HEK293T (cell line): ENCODE measurements around the gene GPR152.

Experiments
- ARNT ChIP-seq: fragments of 450-650 bp; IDR thresholded peaks from 2 replicates; pipeline ENCODE4 v1.6.1; 2017; ENCODE audit warnings: mild to moderate bottlenecking
- BHLHE40 ChIP-seq: fragments of 450-650 bp; IDR thresholded peaks from 2 replicates; pipeline ENCODE4 v1.6.1; 2016; ENCODE audit warnings: mild to moderate bottlenecking, moderate library complexity, borderline replicate concordance
- ELF4 ChIP-seq: fragments of 450-650 bp; IDR thresholded peaks from 2 replicates; pipeline ENCODE4 v1.6.1; 2017; ENCODE audit warnings: antibody characterized with exemption
- FOXK2 ChIP-seq: fragments of 450-650 bp; IDR thresholded peaks from 2 replicates; pipeline ENCODE4 v1.6.1; 2016; ENCODE audit warnings: mild to moderate bottlenecking
- FOXM1 ChIP-seq: fragments of 450-650 bp; IDR thresholded peaks from 2 replicates; pipeline ENCODE4 v1.6.1; 2017; ENCODE audit warnings: mild to moderate bottlenecking, borderline replicate concordance
- HDGF ChIP-seq: fragments of 450-650 bp; IDR thresholded peaks from 2 replicates; pipeline ENCODE4 v1.6.1; 2017; ENCODE audit warnings: antibody characterized with exemption, borderline replicate concordance
- LEF1 ChIP-seq: fragments of 450-650 bp; IDR thresholded peaks from 2 replicates; pipeline ENCODE4 v1.6.1; 2017; ENCODE audit warnings: mild to moderate bottlenecking, borderline replicate concordance
- NFRKB ChIP-seq: fragments of 450-650 bp; IDR thresholded peaks from 2 replicates; pipeline ENCODE4 v1.6.1; 2016; ENCODE audit warnings: mild to moderate bottlenecking, moderate library complexity
- PKNOX1 ChIP-seq: fragments of 450-650 bp; IDR thresholded peaks from 2 replicates; pipeline ENCODE4 v1.6.1; 2016
- SP1 ChIP-seq: fragments of 450-650 bp; IDR thresholded peaks from 2 replicates; pipeline ENCODE4 v1.6.1; 2017
- SUZ12 ChIP-seq: fragments of 450-650 bp; IDR thresholded peaks from 2 replicates; pipeline ENCODE4 v1.6.1; 2016; ENCODE audit warnings: mild to moderate bottlenecking
- TARDBP ChIP-seq: fragments of 450-650 bp; IDR thresholded peaks from 2 replicates; pipeline ENCODE4 v1.6.1; 2016
- ZNF384 ChIP-seq: fragments of 450-650 bp; IDR thresholded peaks from 2 replicates; pipeline ENCODE4 v1.6.1; 2016

- TF ChIP-seq NFRKB: no peak
- TF ChIP-seq ELF4: no peak
- TF ChIP-seq FOXK2: no peak
- TF ChIP-seq TARDBP: no peak
- no peak for TF ChIP-seq SUZ12
- no peak for TF ChIP-seq ZNF384
- no peak for TF ChIP-seq SP1
- no peak for TF ChIP-seq PKNOX1
- no peak for TF ChIP-seq BHLHE40
- no peak for TF ChIP-seq ARNT
- TF ChIP-seq FOXM1: no peak
- TF ChIP-seq HDGF: no peak
- TF ChIP-seq LEF1: no peak
Observed at GRCh38 chr11:67410984-67411784, 41.3 kb downstream of the GPR152 start.
